ENCODE measurements around the gene NTHL1. TPM values are rescaled to one million over a fixed set of nuclear protein-coding genes. Genes with fewer than 3 reads are reported as not detected.

Gene NTHL1
- total and polyA plus RNA-seq, 2 of the 8 experiments (the other 6 are each of a cell fraction or from before 2014, with no cell fraction given), result 70.9 to 150 TPM

DNA sequence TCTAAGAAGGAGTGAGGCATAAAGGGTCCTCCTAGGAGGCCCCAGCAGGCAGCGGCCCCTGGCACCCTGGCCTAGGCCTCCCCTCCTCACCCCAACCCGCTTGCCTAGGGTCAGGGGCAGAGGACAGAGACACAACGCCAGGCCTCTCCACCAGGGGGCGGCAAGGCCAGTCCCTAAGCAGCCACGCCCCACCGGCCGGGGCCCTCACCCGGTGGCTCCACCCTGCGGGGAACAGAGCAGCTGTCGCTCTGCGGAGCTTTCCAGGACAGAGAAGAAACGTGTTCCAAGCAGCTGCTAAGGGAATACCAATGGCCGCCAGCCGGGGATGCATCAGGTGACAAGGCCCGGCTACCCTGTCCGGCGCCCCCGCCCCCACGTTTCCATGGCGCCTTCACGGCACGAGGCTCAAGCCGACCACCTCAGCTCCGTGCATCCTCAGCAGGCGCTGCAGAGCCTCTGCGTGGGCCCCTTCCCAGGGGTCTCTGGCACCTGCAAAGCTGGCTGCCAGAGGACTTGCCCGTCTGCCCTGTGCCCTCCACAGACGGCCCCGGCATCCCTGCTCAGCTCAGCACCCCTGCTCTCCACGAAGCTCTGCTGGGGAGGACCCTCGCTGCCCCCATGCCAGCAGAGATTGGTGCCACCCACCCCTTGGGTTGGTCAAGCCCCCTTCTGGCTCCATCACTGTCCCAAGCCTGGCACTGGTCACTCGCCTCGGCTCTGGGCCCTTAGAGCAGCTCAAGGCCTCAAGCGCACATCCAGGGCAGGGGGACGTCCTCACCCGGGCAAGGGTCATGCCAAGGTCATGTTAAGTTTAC is 43.6 kb downstream of the NTHL1 start (continued):
- TF ChIP-seq, protein P1, sequence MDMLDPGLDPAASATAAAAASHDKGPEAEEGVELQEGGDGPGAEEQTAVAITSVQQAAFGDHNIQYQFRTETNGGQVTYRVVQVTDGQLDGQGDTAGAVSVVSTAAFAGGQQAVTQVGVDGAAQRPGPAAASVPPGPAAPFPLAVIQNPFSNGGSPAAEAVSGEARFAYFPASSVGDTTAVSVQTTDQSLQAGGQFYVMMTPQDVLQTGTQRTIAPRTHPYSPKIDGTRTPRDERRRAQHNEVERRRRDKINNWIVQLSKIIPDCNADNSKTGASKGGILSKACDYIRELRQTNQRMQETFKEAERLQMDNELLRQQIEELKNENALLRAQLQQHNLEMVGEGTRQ (IDR thresholded peaks at IDR 0.05; ENCODE audit: low read length), result peak; percentile 53
- TF ChIP-seq CTBP2 (IDR thresholded peaks at IDR 0.05; ENCODE audit: borderline replicate concordance, insufficient read depth, insufficient read length, low read length), result no peak
- no peak for TF ChIP-seq TAF1 (IDR thresholded peaks at IDR 0.05; ENCODE audit: low read depth, low read length)
- no peak for TF ChIP-seq CHD1 (IDR thresholded peaks at IDR 0.05; ENCODE audit: low read depth, low read length)
- TF ChIP-seq CBX8 (IDR thresholded peaks at IDR 0.05; ENCODE audit: borderline replicate concordance, low read depth, low read length), result no peak
- TF ChIP-seq BCL11A (IDR thresholded peaks at IDR 0.05; ENCODE audit: low read depth in 2 of 2, low read length in 2 of 2), result no peak
- TF ChIP-seq SP1 (IDR thresholded peaks at IDR 0.05; ENCODE audit: low read depth, low read length), result peak; percentile 65; the same call in 1 of the 2 replicates
- TF ChIP-seq RFX5 (IDR thresholded peaks at IDR 0.05; ENCODE audit: borderline replicate concordance, low read depth, low read length), result no peak
- TF ChIP-seq PHF8 (conservative IDR thresholded peaks at IDR 0.05; ENCODE audit: low read depth, low read length), result no peak
- no peak for TF ChIP-seq ASH2L (IDR thresholded peaks at IDR 0.05; ENCODE audit: low read length)
- no peak for TF ChIP-seq JUN (IDR thresholded peaks at IDR 0.05; ENCODE audit: low read depth, low read length)
- TF ChIP-seq EZH2 (IDR thresholded peaks at IDR 0.05; ENCODE audit: low read depth, low read length, severe bottlenecking), result no peak
- TF ChIP-seq TCF12 (IDR thresholded peaks at IDR 0.05; ENCODE audit: low read depth, low read length), result 0 out of 2 replicates have a peak, but pooled peaks have one; percentile 83
- no peak; the same call in 1 of the 2 replicates for TF ChIP-seq CHD2 (IDR thresholded peaks at IDR 0.05; ENCODE audit: low read length)
- no peak for TF ChIP-seq ZNF274 (IDR thresholded peaks at IDR 0.05; ENCODE audit: borderline replicate concordance, extremely low read depth, low read length)
- no peak for TF ChIP-seq HDAC6 (IDR thresholded peaks at IDR 0.05; ENCODE audit: low read depth, low read length)
- TF ChIP-seq, protein P2, sequence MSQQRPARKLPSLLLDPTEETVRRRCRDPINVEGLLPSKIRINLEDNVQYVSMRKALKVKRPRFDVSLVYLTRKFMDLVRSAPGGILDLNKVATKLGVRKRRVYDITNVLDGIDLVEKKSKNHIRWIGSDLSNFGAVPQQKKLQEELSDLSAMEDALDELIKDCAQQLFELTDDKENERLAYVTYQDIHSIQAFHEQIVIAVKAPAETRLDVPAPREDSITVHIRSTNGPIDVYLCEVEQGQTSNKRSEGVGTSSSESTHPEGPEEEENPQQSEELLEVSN (IDR thresholded peaks at IDR 0.05), result peak; percentile 81
- TF ChIP-seq RXRA (IDR thresholded peaks at IDR 0.05; ENCODE audit: insufficient read depth, low read depth, low read length), result no peak
- TF ChIP-seq MAFK (IDR thresholded peaks at IDR 0.05; ENCODE audit: low read depth, low read length), result no peak
- TF ChIP-seq, protein P3, sequence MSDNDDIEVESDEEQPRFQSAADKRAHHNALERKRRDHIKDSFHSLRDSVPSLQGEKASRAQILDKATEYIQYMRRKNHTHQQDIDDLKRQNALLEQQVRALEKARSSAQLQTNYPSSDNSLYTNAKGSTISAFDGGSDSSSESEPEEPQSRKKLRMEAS (IDR thresholded peaks at IDR 0.05), result peak; percentile 89; the same call in 1 of the 2 replicates
- no peak for TF ChIP-seq POLR2A (IDR thresholded peaks at IDR 0.05; ENCODE audit: control extremely low read depth in 1 of 2, low read depth in 2 of 2, low read length in 2 of 2)
- no peak for TF ChIP-seq NRF1 (IDR thresholded peaks at IDR 0.05; ENCODE audit: low read depth, low read length)
- TF ChIP-seq YY1 (IDR thresholded peaks at IDR 0.05; ENCODE audit: low read depth, low read length), result peak; percentile 95
- TF ChIP-seq POLR2AphosphoS5 (IDR thresholded peaks at IDR 0.05; ENCODE audit: low read depth, low read length), result no peak

Measured in H1 (cell line).